Measurements from ENCODE around the gene DAB2IP. TPM values are rescaled to one million over a fixed set of nuclear protein-coding genes. Genes with fewer than 3 reads are reported as not detected.

Gene DAB2IP
- total RNA-seq, 2 experiments from 2014 or later = 0.06 TPM; not detected in 1

GRCh38 chr9:121818841-121819427 lies 167.5 kb downstream of the DAB2IP start:
- H3K27me3 ChIP-seq (ENCODE audit: control insufficient read depth in 1 of 2, insufficient read depth in 2 of 2, low read length in 2 of 2) = no peaks in the 10 kb centered on the region
- TF ChIP-seq, protein P1, sequence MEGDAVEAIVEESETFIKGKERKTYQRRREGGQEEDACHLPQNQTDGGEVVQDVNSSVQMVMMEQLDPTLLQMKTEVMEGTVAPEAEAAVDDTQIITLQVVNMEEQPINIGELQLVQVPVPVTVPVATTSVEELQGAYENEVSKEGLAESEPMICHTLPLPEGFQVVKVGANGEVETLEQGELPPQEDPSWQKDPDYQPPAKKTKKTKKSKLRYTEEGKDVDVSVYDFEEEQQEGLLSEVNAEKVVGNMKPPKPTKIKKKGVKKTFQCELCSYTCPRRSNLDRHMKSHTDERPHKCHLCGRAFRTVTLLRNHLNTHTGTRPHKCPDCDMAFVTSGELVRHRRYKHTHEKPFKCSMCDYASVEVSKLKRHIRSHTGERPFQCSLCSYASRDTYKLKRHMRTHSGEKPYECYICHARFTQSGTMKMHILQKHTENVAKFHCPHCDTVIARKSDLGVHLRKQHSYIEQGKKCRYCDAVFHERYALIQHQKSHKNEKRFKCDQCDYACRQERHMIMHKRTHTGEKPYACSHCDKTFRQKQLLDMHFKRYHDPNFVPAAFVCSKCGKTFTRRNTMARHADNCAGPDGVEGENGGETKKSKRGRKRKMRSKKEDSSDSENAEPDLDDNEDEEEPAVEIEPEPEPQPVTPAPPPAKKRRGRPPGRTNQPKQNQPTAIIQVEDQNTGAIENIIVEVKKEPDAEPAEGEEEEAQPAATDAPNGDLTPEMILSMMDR (IDR thresholded peaks at IDR 0.05) = no peak
- DNase-seq (no peak), ATAC-seq (ENCODE audit: poor library complexity) (no peak)
- ChIA-PET CTCF (no interaction called here), POLR2A (no interaction called here)
- Mint-ChIP-seq H3K9me3 (no peaks in the 10 kb centered on the region), H3K27me3 (no peaks in the 10 kb centered on the region), H3K4me3 (no peak overlapping the region), H3K27ac (no peak overlapping the region), H3K4me1 (ENCODE audit: low read depth) (no peaks in the 10 kb centered on the region), H3K36me3 (ENCODE audit: low read depth) (no peaks in the 10 kb centered on the region)
- H3K36me3 ChIP-seq (ENCODE audit: insufficient read depth, low read length) = no peaks in the 10 kb centered on the region
- intact Hi-C loops (cut with DNase I, micrococcal nuclease) = no loop called here
- H3K4me3 ChIP-seq (ENCODE audit: low read length) = no peak overlapping the region
- H3K27ac ChIP-seq (ENCODE audit: low read depth in 1 of 2, low read length in 2 of 2) = no peak overlapping the region
- no peaks in the 10 kb centered on the region for H3K9me3 ChIP-seq (ENCODE audit: control insufficient read depth in 1 of 2, insufficient read depth in 1 of 2, low read length in 2 of 2)
- no peaks in the 10 kb centered on the region for H3K4me1 ChIP-seq (ENCODE audit: insufficient read depth, low read length)

GRCh38 chr9:121819428-121820231 lies 168.2 kb downstream of the DAB2IP start:
- TF ChIP-seq, protein P1 (IDR thresholded peaks at IDR 0.05) = no peak
- no peaks in the 10 kb centered on the region for H3K36me3 Mint-ChIP-seq (ENCODE audit: low read depth)
- H3K36me3 ChIP-seq (ENCODE audit: insufficient read depth, low read length) = no peaks in the 10 kb centered on the region
- ATAC-seq (ENCODE audit: poor library complexity) = no peak
- H3K27ac Mint-ChIP-seq = no peak overlapping the region
- H3K9me3 Mint-ChIP-seq = no peaks in the 10 kb centered on the region
- intact Hi-C loops (cut with DNase I, micrococcal nuclease) = no loop called here
- H3K27me3 Mint-ChIP-seq = no peaks in the 10 kb centered on the region
- no peaks in the 10 kb centered on the region for H3K4me1 Mint-ChIP-seq (ENCODE audit: low read depth)
- CTCF ChIA-PET = no interaction called here
- no peak for DNase-seq
- POLR2A ChIA-PET = no interaction called here
- no peak overlapping the region for H3K27ac ChIP-seq (ENCODE audit: low read depth in 1 of 2, low read length in 2 of 2)
- no peaks in the 10 kb centered on the region for H3K9me3 ChIP-seq (ENCODE audit: control insufficient read depth in 1 of 2, insufficient read depth in 1 of 2, low read length in 2 of 2)
- H3K27me3 ChIP-seq (ENCODE audit: control insufficient read depth in 1 of 2, insufficient read depth in 2 of 2, low read length in 2 of 2) = no peaks in the 10 kb centered on the region
- H3K4me1 ChIP-seq (ENCODE audit: insufficient read depth, low read length) = no peaks in the 10 kb centered on the region
- H3K4me3 Mint-ChIP-seq = no peak overlapping the region
- H3K4me3 ChIP-seq (ENCODE audit: low read length) = no peak overlapping the region

GRCh38 chr9:121820286-121821005 lies 169.0 kb downstream of the DAB2IP start:
- TF ChIP-seq, protein P1 (IDR thresholded peaks at IDR 0.05) = no peak
- H3K4me3 ChIP-seq (ENCODE audit: low read length) = no peak overlapping the region
- CTCF ChIA-PET = no interaction called here
- H3K4me1 ChIP-seq (ENCODE audit: insufficient read depth, low read length) = no peaks in the 10 kb centered on the region
- no peak overlapping the region for H3K4me3 Mint-ChIP-seq
- intact Hi-C loops (cut with DNase I, micrococcal nuclease) = no loop called here
- no peak for DNase-seq
- H3K27me3 Mint-ChIP-seq = no peaks in the 10 kb centered on the region
- no peak overlapping the region for H3K27ac ChIP-seq (ENCODE audit: low read depth in 1 of 2, low read length in 2 of 2)
- no peaks in the 10 kb centered on the region for H3K9me3 ChIP-seq (ENCODE audit: control insufficient read depth in 1 of 2, insufficient read depth in 1 of 2, low read length in 2 of 2)
- no peaks in the 10 kb centered on the region for H3K36me3 ChIP-seq (ENCODE audit: insufficient read depth, low read length)
- no peak for ATAC-seq (ENCODE audit: poor library complexity)
- H3K9me3 Mint-ChIP-seq = no peaks in the 10 kb centered on the region
- H3K36me3 Mint-ChIP-seq (ENCODE audit: low read depth) = no peaks in the 10 kb centered on the region
- no peak overlapping the region for H3K27ac Mint-ChIP-seq
- POLR2A ChIA-PET = no interaction called here
- no peaks in the 10 kb centered on the region for H3K4me1 Mint-ChIP-seq (ENCODE audit: low read depth)
- no peaks in the 10 kb centered on the region for H3K27me3 ChIP-seq (ENCODE audit: control insufficient read depth in 1 of 2, insufficient read depth in 2 of 2, low read length in 2 of 2)

All from CD4-positive, alpha-beta T cell (primary cell).